K562 (cell line): ENCODE measurements around the gene MCM9. TPM values are rescaled to one million over a fixed set of nuclear protein-coding genes. Genes with fewer than 3 reads are reported as not detected.

Experiments
- ATAC-seq: fragments of 200-7000 bp; cut with Tn5 transposase; 3 replicates; pipeline ENCODE4 v1.9.1; 2020; ENCODE audit warnings: moderate library complexity
- BruUV-seq: library from RNA; stranded (reverse); fragments of 400-500 nt; replicated peaks from 2 replicates; lab custom pipeline; 2021; lab: Mats Ljungman, UMichigan
- CTCF ChIA-PET: fragments of 300-600 bp; formaldehyde crosslinking; extraction: SDS; loops from one replicate; lab custom pipeline; 2021; ENCODE audit warnings: low intra/inter-chr PET ratio; lab: Yijun Ruan, JAX
- POLR2A ChIA-PET: fragments of 300-600, 350-650 bp; sonication (Branson Sonifier 250); formaldehyde crosslinking; extraction: SDS; loops from one replicate; lab custom pipeline; 2021; ENCODE audit warnings: antibody characterized with exemption, inconsistent platforms; lab: Yijun Ruan, JAX
- DNase-seq, 4 experiments: peaks; one replicate each; pipeline versions ENCODE4 v3.0.0 to v3.0.0-alpha.2; 2011 to 2018; ENCODE audit warnings: low spot score in 3 of 4, mixed read lengths in 3 of 4; ENCODE audit errors: extremely low read depth in 1 of 4
- FAIRE-seq: peaks from 2 replicates; lab custom pipeline; 2011; peaks lifted over from hg19 to GRCh38; lab: Jason Lieb, UNC
- H2AFZ ChIP-seq: 2 replicates; pipeline ENCODE4 v1.6.0; 2011; ENCODE audit warnings: low read depth, low read length, control low read depth, inconsistent platforms
- H3K27ac ChIP-seq: fragments of 200-600 bp; 3 replicates; pipeline ENCODE4 v1.8.0; 2011; ENCODE audit warnings: low read depth, mild to moderate bottlenecking, control low read depth, inconsistent platforms, low read length, moderate library complexity, mixed read lengths; ENCODE audit errors: extremely low read depth
- H3K27me3 ChIP-seq, 2 experiments: fragments of 300-600 bp in 1 of 2; 2 replicates in 1 of 2; 3 replicates in 1 of 2; pipeline versions ENCODE4 v1.6.0 to v1.8.0; 2011; ENCODE audit warnings: inconsistent platforms in 2 of 2, low read length in 2 of 2, mild to moderate bottlenecking in 1 of 2, mixed read lengths in 1 of 2, moderate library complexity in 1 of 2; ENCODE audit not compliant: control insufficient read depth in 2 of 2, insufficient read depth in 2 of 2
- H3K36me3 ChIP-seq: fragments of 300-600 bp; 3 replicates; pipeline ENCODE4 v1.8.0; 2011; ENCODE audit warnings: mild to moderate bottlenecking, low read length, inconsistent platforms; ENCODE audit not compliant: control insufficient read depth, insufficient read depth
- H3K4me1 ChIP-seq, 2 experiments: fragments of 200-600 bp in 1 of 2; replicated peaks in 1 of 2; 2 replicates in 1 of 2; 3 replicates in 1 of 2; pipeline versions ENCODE4 v1.5.1 to v1.8.0; 2011; ENCODE audit warnings: inconsistent platforms in 2 of 2, low read length in 2 of 2, mild to moderate bottlenecking in 1 of 2, mixed read lengths in 1 of 2, moderate library complexity in 1 of 2; ENCODE audit not compliant: control insufficient read depth in 2 of 2, insufficient read depth in 2 of 2
- H3K4me2 ChIP-seq: 2 replicates; pipeline ENCODE4 v1.6.1; 2011; ENCODE audit warnings: low read length, control low read depth, inconsistent platforms, mixed read lengths; ENCODE audit not compliant: insufficient read depth
- H3K4me3 ChIP-seq: fragments of 200-600 bp; sonication (generic), shearing (Covaris generic); 2 replicates; pipeline ENCODE4 v1.5.1; 2016; ENCODE audit warnings: control low read depth, inconsistent platforms
- H3K79me2 ChIP-seq: fragments of 200-600 bp; 3 replicates; pipeline ENCODE4 v1.8.0; 2011; ENCODE audit warnings: low read length, inconsistent platforms; ENCODE audit not compliant: control insufficient read depth, insufficient read depth
- H3K9ac ChIP-seq, 2 experiments: 2 replicates each; pipeline versions ENCODE4 v1.6.0 to v1.6.1; 2011; ENCODE audit warnings: low read depth in 2 of 2, low read length in 2 of 2, control low read depth in 1 of 2, inconsistent platforms in 1 of 2, mild to moderate bottlenecking in 1 of 2, mixed read lengths in 1 of 2; ENCODE audit not compliant: insufficient read depth in 1 of 2
- H3K9me1 ChIP-seq: one replicate; pipeline ENCODE4 v1.6.0; 2011; ENCODE audit warnings: inconsistent platforms, mild to moderate bottlenecking, low read length, moderate library complexity; ENCODE audit not compliant: control insufficient read depth, insufficient read depth
- H3K9me3 ChIP-seq: replicated peaks from 2 replicates; pipeline ENCODE4 v1.5.1; 2011; ENCODE audit warnings: low read depth, low read length, inconsistent platforms; ENCODE audit not compliant: control insufficient read depth, insufficient read depth
- H4K20me1 ChIP-seq: replicated peaks from 2 replicates; pipeline ENCODE4 v1.6.1; 2011; ENCODE audit warnings: low read length, inconsistent platforms, mixed read lengths; ENCODE audit not compliant: control insufficient read depth, insufficient read depth
- MBD2 ChIP-seq: sonication (generic); IDR thresholded peaks from 2 replicates; pipeline ENCODE4 v1.6.1; 2016; ENCODE audit warnings: low read depth, borderline replicate concordance
- MYC ChIP-seq, 2 experiments: fragments of 250-450 bp in 1 of 2; sonication (Bioruptor Pico) in 1 of 2; IDR thresholded peaks; 2 replicates each; pipeline versions ENCODE4 v1.5.1 to v1.6.1; 2012 to 2021; ENCODE audit warnings: low read depth in 2 of 2, borderline replicate concordance in 1 of 2, improper control_type of control experiment in 1 of 2, low read length in 1 of 2, mild to moderate bottlenecking in 1 of 2, moderate library complexity in 1 of 2
- POLR2B ChIP-seq: fragments of 450-650 bp; IDR thresholded peaks from 2 replicates; pipeline ENCODE4 v1.6.1; 2018; ENCODE audit warnings: low read depth; ENCODE audit not compliant: partially characterized antibody
- RBFOX2 ChIP-seq: fragments of 200-400 bp; formaldehyde crosslinking; IDR thresholded peaks from 2 replicates; pipeline ENCODE4 v1.6.1; 2017; ENCODE audit warnings: low read depth, mild to moderate bottlenecking, low read length, moderate library complexity
- TCF7L2 ChIP-seq: fragments of 150-350 bp; IDR thresholded peaks from 2 replicates; pipeline ENCODE4 v1.6.1; 2016; ENCODE audit warnings: low read depth, mild to moderate bottlenecking, low read length, moderate library complexity
- ZNF212 ChIP-seq: fragments of 450-650 bp; formaldehyde crosslinking; IDR thresholded peaks from 2 replicates; pipeline ENCODE4 v1.4.0; 2020; ENCODE audit warnings: mild to moderate bottlenecking
- WGBS: fragments of 100-300 bp; shearing (Covaris generic); methylation state at CpG from one replicate; pipeline ENCODE4 v1.1.6; 2016; ENCODE audit warnings: low coverage, mixed read lengths; ENCODE audit not compliant: insufficient coverage; ENCODE audit errors: missing lambda C conversion rate; 5-methylcytosine and 5-hydroxymethylcytosine counted together
- in situ Hi-C: fragments of 300-500 bp; cut with MboI; formaldehyde crosslinking; loops from 4 replicates; pipeline ENCODE4 v1.15.0; 2018; ENCODE audit warnings: inconsistent platforms, mixed read lengths
- intact Hi-C: fragments of 100-400 bp; cut with micrococcal nuclease; formaldehyde crosslinking; loops from 2 replicates; pipeline ENCODE4 v1.14.2; 2022
- polyA plus RNA-seq, 8 experiments: library from polyadenylated mRNA; depleted of rRNA in 4 of 8; stranded (reverse) in 5 of 8; unstranded in 3 of 8; fragments of >200 nt; fragmentation: Nextera tagmentation in 2 of 8; fragmentation: Illumina TruSeq in 1 of 8; extraction: Ambion mirVana in 2 of 8; extraction: Trizol in 1 of 8; gene quantifications; 2 replicates each; pipeline versions ENCODE4 v1.2.1 to v1.2.3, GENCODE V29; 2011 to 2014; ENCODE audit warnings: inconsistent platforms in 1 of 8, missing spikeins in 1 of 8
- total RNA-seq, 7 experiments: library from RNA; depleted of rRNA in 6 of 7; stranded (reverse); fragments of >200 nt in 6 of 7; fragmentation: Illumina TruSeq in 2 of 7; extraction: Trizol in 2 of 7; gene quantifications; 2 replicates each; pipeline versions ENCODE4 v1.2.1 to v1.2.3, GENCODE V29; 2011 to 2021; ENCODE audit warnings: low replicate concordance in 1 of 7
- TF ChIP-seq, protein P1 (sequence below): fragments of 250-450 bp; sonication (Bioruptor Pico); IDR thresholded peaks from 2 replicates; pipeline ENCODE4 v1.6.1; 2021; ENCODE audit warnings: mild to moderate bottlenecking
- TF ChIP-seq, protein P2 (sequence below), 2 experiments: fragments of 450-650 bp in 1 of 2; sonication (generic) in 1 of 2; formaldehyde crosslinking in 1 of 2; IDR thresholded peaks in 1 of 2; conservative IDR thresholded peaks in 1 of 2; 2 replicates each; pipeline versions ENCODE4 v1.6.1 to v1.8.1; 2016 to 2023; ENCODE audit warnings: mild to moderate bottlenecking in 2 of 2, moderate library complexity in 2 of 2, inconsistent platforms in 1 of 2, missing genetic modification reagents in 1 of 2
- TF ChIP-seq, protein P3 (sequence below): sonication (generic); formaldehyde crosslinking; IDR thresholded peaks from 2 replicates; pipeline ENCODE4 v1.8.0; 2022; ENCODE audit warnings: missing genetic modification reagents, mild to moderate bottlenecking, moderate library complexity, borderline replicate concordance

MCM9 gene
- total and polyA plus RNA-seq, 9 of the 15 experiments (the other 6 are each of a cell fraction or from before 2014, with no cell fraction given): 4.8 to 16.7 (median 11.6) TPM

DNA sequence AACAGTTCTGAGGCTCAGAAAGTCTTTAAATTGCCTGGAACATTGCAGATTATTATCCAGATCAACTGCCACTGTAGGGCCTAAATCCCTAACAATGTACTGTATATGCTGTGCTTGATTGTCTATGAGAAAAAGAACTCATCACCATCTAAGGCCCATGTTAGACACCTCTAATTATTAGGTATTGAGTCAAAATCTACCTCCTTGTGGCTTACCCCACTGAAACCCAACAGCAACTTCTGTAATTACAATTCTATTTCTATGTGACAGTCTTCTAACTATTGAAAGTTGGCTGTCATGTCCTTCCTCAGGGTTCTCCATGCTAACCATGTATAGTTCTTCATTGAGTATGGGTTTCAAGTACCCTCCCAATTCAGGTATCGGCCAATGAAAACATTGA, 13.9 kb downstream of the MCM9 start (continued):
- no peak for TF ChIP-seq MYC (IDR thresholded peaks at IDR 0.05; ENCODE audit: low read depth, low read length)
- no peak for TF ChIP-seq MYC (CRISPR knock-in tag; IDR thresholded peaks at IDR 0.05; ENCODE audit: borderline replicate concordance, low read depth)
- TF ChIP-seq, protein P1, sequence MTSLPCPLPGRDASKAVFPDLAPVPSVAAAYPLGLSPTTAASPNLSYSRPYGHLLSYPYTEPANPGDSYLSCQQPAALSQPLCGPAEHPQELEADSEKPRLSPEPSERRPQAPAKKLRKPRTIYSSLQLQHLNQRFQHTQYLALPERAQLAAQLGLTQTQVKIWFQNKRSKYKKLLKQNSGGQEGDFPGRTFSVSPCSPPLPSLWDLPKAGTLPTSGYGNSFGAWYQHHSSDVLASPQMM (CRISPR knock-in tag): no peak
- TF ChIP-seq TCF7L2: no peak
- TF ChIP-seq, protein P2, sequence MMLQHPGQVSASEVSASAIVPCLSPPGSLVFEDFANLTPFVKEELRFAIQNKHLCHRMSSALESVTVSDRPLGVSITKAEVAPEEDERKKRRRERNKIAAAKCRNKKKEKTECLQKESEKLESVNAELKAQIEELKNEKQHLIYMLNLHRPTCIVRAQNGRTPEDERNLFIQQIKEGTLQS (IDR thresholded peaks at IDR 0.05): no peak
- TF ChIP-seq, protein P2 (CRISPR knock-in tag; conservative IDR thresholded peaks at IDR 0.05): no peak
- TF ChIP-seq MBD2: no peak
- no peak for TF ChIP-seq ZNF212 (CRISPR knock-in tag)
- TF ChIP-seq RBFOX2: no peak

DNA sequence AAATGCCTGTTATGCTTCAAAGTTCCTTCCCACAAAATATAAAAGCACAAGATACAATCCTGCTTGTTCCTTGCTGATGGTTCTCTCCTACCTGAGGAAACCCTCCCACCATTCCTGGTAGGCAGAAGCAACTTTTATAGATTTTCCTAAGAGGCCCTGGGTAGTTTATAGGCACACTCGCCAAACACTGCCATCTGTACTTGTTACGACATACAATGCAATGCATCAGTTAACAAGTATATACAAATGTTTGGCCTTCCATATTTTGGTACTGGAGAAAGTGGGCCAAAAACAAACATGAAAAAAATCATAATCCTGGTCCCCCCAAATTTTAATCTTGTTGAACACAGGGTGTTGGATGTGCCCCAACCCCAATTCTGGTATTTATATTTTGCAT, 16.6 kb downstream of the MCM9 start:
- ChIA-PET POLR2A (interaction anchor here (0.8 kb wide), 1 partner anchor 20 kb away, joined by 3 read pairs; no protein-coding TSS in a partner anchor), CTCF (no interaction called here)
- Histone ChIP-seq H3K27me3 (no peaks in the 10 kb centered on the region), H3K27ac (no peak overlapping the region), H3K4me1 (no peaks in the 10 kb centered on the region), H3K9me3 (no peaks in the 10 kb centered on the region), H3K9me1 (no peaks in the 10 kb centered on the region), H3K79me2 (no peaks in the 10 kb centered on the region), H3K4me3 (no peak overlapping the region), H2AFZ (no peak overlapping the region), H3K4me2 (no peak overlapping the region), H3K36me3 (peaks cover 93% of the 10 kb centered on the region), H4K20me1 (no peaks in the 10 kb centered on the region), H3K9ac (no peak overlapping the region)
- no TSS peak for BruUV-seq
- FAIRE-seq (no peak), DNase-seq (no peak), ATAC-seq (no peak)
- intact Hi-C loops: no loop called here
- TF ChIP-seq POLR2B: no peak
- TF ChIP-seq, protein P3, sequence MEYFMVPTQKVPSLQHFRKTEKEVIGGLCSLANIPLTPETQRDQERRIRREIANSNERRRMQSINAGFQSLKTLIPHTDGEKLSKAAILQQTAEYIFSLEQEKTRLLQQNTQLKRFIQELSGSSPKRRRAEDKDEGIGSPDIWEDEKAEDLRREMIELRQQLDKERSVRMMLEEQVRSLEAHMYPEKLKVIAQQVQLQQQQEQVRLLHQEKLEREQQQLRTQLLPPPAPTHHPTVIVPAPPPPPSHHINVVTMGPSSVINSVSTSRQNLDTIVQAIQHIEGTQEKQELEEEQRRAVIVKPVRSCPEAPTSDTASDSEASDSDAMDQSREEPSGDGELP: no peak
- WGBS: 94% methylated on average over 2 of the region's 2 CpGs
- in situ Hi-C loops: no loop called here
